ENCODE measurements around the gene SPAG16. TPM values are rescaled to one million over a fixed set of nuclear protein-coding genes. Genes with fewer than 3 reads are reported as not detected.

SPAG16 gene
- total and polyA plus RNA-seq, 10 donors = 9.0 to 19.7 (median 12.2) TPM

- intact Hi-C loops (cut with DNase I; ENCODE audit: low total_unique reads) = no loop called here
- H3K27me3 ChIP-seq (replicated peaks in 1 of 7) = no peaks in the 10 kb centered on the region
- TF ChIP-seq CTCF (IDR thresholded peaks at IDR 0.05 in 8 of 11, conservative IDR thresholded peaks at IDR 0.05 in 3 of 11) (no peak), POLR2A (IDR thresholded peaks at IDR 0.05) (no peak), POLR2AphosphoS5 (IDR thresholded peaks at IDR 0.05) (no peak)
Measured at GRCh38 chr2:213609570-213610170, 325.4 kb downstream of the SPAG16 start.

GRCh38 chr2:213627054-213627710 is 342.9 kb downstream of the SPAG16 start:
- Histone ChIP-seq H3K27ac (no peak overlapping the region), H3K4me3 (no peak overlapping the region), H3K36me3 (no peaks in the 10 kb centered on the region), H3K4me1 (no peaks in the 10 kb centered on the region), H3K9me3 (peaks cover 0 to 21% (median 12%) of the 10 kb centered on the region in 8 donors), H3K27me3 (replicated peaks in 1 of 7) (no peaks in the 10 kb centered on the region)
- TF ChIP-seq POLR2A (IDR thresholded peaks at IDR 0.05) (no peak), POLR2AphosphoS5 (IDR thresholded peaks at IDR 0.05) (no peak), CTCF (IDR thresholded peaks at IDR 0.05 in 8 of 11, conservative IDR thresholded peaks at IDR 0.05 in 3 of 11) (no peak)
- intact Hi-C loops (cut with DNase I; ENCODE audit: low total_unique reads) = no loop called here
- DNase-seq = no peak
- 82 to 84% (median 84%) methylated on average over 5 of the region's 5 CpGs for WGBS, 5 donors

More at GRCh38 chr2:213609570-213610170, 325.4 kb downstream of the SPAG16 start:
- no peaks in the 10 kb centered on the region for H3K4me1 ChIP-seq
- H3K9me3 ChIP-seq = no peaks in the 10 kb centered on the region
- no peak overlapping the region for H3K4me3 ChIP-seq
- no peak for DNase-seq
- WGBS, 5 donors = 79 to 94% (median 89%) methylated on average over 1 of the region's 1 CpG
- H3K27ac ChIP-seq = no peak overlapping the region
- no peaks in the 10 kb centered on the region for H3K36me3 ChIP-seq

GRCh38 chr2:213627835-213628460 is 343.7 kb downstream of the SPAG16 start:
- H3K9me3 ChIP-seq = peaks cover 0 to 29% (median 20%) of the 10 kb centered on the region in 8 donors
- H3K36me3 ChIP-seq = no peaks in the 10 kb centered on the region
- H3K4me3 ChIP-seq = no peak overlapping the region
- no peak overlapping the region for H3K27ac ChIP-seq
- DNase-seq = no peak
- 80 to 94% (median 85%) methylated on average over 2 of the region's 2 CpGs for WGBS, 5 donors
- no peaks in the 10 kb centered on the region for H3K4me1 ChIP-seq
- no peak for TF ChIP-seq CTCF (IDR thresholded peaks at IDR 0.05 in 8 of 11, conservative IDR thresholded peaks at IDR 0.05 in 3 of 11)
- TF ChIP-seq POLR2AphosphoS5 (IDR thresholded peaks at IDR 0.05) = no peak
- no peak for TF ChIP-seq POLR2A (IDR thresholded peaks at IDR 0.05)
- intact Hi-C loops (cut with DNase I; ENCODE audit: low total_unique reads) = no loop called here
- no peaks in the 10 kb centered on the region for H3K27me3 ChIP-seq (replicated peaks in 1 of 7)

Measured in spleen (tissue), 11 donors.